Right lobe of liver (tissue), 4 donors: ENCODE data around the gene GH1.
"Not testable (repeated sequence)": the region's sequence is repeated elsewhere in the genome, so short reads cannot be mapped to it uniquely, and the experiment has no call there.

ENCODE experiments used
- POLR2A ChIP-seq: fragments of 450-650 bp; IDR thresholded peaks from one replicate; pipeline ENCODE4 v1.6.1; 2017; ENCODE audit warnings: antibody characterized with exemption, mild to moderate bottlenecking
- TF ChIP-seq, protein P1 (sequence below), 4 donors: fragments of 200-600 bp in 3 of 4; fragments of 450-650 bp in 1 of 4; IDR thresholded peaks; one replicate each; pipeline versions ENCODE4 v1.5.1 to v1.8.0; 2016 to 2022; ENCODE audit warnings: antibody characterized with exemption in 4 of 4, mild to moderate bottlenecking in 2 of 4
- donor health status: DM: no; HTN: no; CAD: no.
- donor health status: DM: no; HTN: no; CAD: no.
- donor health status: DM: no; HTN: yes; CAD: no.

DNA sequence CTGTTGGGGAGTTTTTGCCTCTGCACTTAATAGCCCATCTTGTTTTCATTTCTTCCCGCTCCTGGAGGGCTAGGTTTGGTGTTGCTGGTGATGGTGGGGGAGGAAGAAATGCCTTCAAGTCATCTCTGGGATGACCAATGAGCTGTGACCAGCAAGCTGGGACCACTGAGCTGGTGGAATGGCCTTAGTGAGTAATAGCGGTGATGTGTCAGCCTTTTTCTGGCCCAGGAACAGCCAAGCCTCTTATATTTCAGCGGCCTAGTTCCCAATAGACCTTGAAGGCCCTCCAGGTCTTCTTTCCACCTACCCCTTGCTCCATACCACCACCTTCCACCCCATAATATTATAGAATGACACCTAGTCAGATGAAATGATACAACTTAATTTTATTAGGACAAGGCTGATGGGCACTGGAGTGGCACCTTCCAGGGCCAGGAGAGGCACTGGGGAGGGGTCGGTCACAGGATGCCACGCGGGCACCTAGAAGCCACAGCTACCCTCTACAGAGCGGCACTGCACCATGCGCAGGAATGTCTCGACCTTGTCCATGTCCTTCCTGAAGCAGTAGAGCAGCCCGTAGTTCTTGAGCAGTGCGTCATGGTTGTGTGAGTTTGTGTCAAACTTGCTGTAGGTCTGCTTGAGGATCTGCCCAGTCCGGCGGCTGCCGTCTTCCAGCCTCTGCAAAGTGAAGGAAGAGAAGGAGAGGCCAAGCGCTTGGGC lies 46.8 kb downstream of the GH1 start:
- TF ChIP-seq, protein P1, sequence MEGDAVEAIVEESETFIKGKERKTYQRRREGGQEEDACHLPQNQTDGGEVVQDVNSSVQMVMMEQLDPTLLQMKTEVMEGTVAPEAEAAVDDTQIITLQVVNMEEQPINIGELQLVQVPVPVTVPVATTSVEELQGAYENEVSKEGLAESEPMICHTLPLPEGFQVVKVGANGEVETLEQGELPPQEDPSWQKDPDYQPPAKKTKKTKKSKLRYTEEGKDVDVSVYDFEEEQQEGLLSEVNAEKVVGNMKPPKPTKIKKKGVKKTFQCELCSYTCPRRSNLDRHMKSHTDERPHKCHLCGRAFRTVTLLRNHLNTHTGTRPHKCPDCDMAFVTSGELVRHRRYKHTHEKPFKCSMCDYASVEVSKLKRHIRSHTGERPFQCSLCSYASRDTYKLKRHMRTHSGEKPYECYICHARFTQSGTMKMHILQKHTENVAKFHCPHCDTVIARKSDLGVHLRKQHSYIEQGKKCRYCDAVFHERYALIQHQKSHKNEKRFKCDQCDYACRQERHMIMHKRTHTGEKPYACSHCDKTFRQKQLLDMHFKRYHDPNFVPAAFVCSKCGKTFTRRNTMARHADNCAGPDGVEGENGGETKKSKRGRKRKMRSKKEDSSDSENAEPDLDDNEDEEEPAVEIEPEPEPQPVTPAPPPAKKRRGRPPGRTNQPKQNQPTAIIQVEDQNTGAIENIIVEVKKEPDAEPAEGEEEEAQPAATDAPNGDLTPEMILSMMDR (IDR thresholded peaks at IDR 0.05), result not testable (repeated sequence)
- TF ChIP-seq POLR2A, result not testable (repeated sequence)
